ENCODE data around the gene ITGA1.
"Not testable (repeated sequence)": the region's sequence is repeated elsewhere in the genome, so short reads cannot be mapped to it uniquely, and the experiment has no call there.

The ITGA1 gene

GRCh38 chr5:52861368-52861767 is 73.7 kb downstream of the ITGA1 start:
- Histone ChIP-seq H3K4me3 (ENCODE audit: low read depth, low read length) (no peak overlapping the region), H3K4me2 (ENCODE audit: low read length) (no peak overlapping the region), H2AFZ (no peak overlapping the region), H3K79me2 (peaks cover 3% of the 10 kb centered on the region), H3K27me3 (ENCODE audit: control insufficient read depth, insufficient read depth, low read length) (no peaks in the 10 kb centered on the region), H3K9me3 (ENCODE audit: control insufficient read depth, low read length) (no peaks in the 10 kb centered on the region), H3K9ac (no peak overlapping the region), H3K36me3 (ENCODE audit: control insufficient read depth, insufficient read depth, low read length) (no peaks in the 10 kb centered on the region), H3K4me1 (peaks cover 13% of the 10 kb centered on the region), H3K27ac (no peak overlapping the region)
- TF ChIP-seq CTCF (IDR thresholded peaks at IDR 0.05) = no peak

GRCh38 chr5:52863715-52864290 is 76.1 kb downstream of the ITGA1 start:
- Histone ChIP-seq H3K4me1 (peaks cover 11% of the 10 kb centered on the region), H3K9me3 (ENCODE audit: control insufficient read depth, low read length) (no peaks in the 10 kb centered on the region), H3K9ac (no peak overlapping the region), H3K27me3 (ENCODE audit: control insufficient read depth, insufficient read depth, low read length) (no peaks in the 10 kb centered on the region), H3K4me3 (ENCODE audit: low read depth, low read length) (peak overlapping the region; percentile 42), H3K36me3 (ENCODE audit: control insufficient read depth, insufficient read depth, low read length) (no peaks in the 10 kb centered on the region), H3K79me2 (no peaks in the 10 kb centered on the region), H3K4me2 (ENCODE audit: low read length) (peak overlapping the region; percentile 63), H2AFZ (no peak overlapping the region), H3K27ac (peak overlapping the region; percentile 50)
- TF ChIP-seq CTCF (IDR thresholded peaks at IDR 0.05) = no peak

- no peak overlapping the region for H3K9ac ChIP-seq
- no peak overlapping the region for H2AFZ ChIP-seq
- H3K36me3 ChIP-seq (ENCODE audit: control insufficient read depth, insufficient read depth, low read length) = no peaks in the 10 kb centered on the region
- H3K27ac ChIP-seq = peak overlapping the region; percentile 50
- peaks cover 11% of the 10 kb centered on the region for H3K4me1 ChIP-seq
- peak overlapping the region; percentile 63 for H3K4me2 ChIP-seq (ENCODE audit: low read length)
- H3K9me3 ChIP-seq (ENCODE audit: control insufficient read depth, low read length) = no peaks in the 10 kb centered on the region
- no peak for TF ChIP-seq CTCF (IDR thresholded peaks at IDR 0.05)
- H3K79me2 ChIP-seq = peaks cover 4% of the 10 kb centered on the region
- no peaks in the 10 kb centered on the region for H3K27me3 ChIP-seq (ENCODE audit: control insufficient read depth, insufficient read depth, low read length)
- H3K4me3 ChIP-seq (ENCODE audit: low read depth, low read length) = peak overlapping the region; percentile 42
Observed at GRCh38 chr5:52864371-52864770, 76.7 kb downstream of the ITGA1 start.

- Histone ChIP-seq H3K27ac (no peak overlapping the region), H3K36me3 (ENCODE audit: control insufficient read depth, insufficient read depth, low read length) (no peaks in the 10 kb centered on the region), H3K27me3 (ENCODE audit: control insufficient read depth, insufficient read depth, low read length) (no peaks in the 10 kb centered on the region), H3K4me2 (ENCODE audit: low read length) (no peak overlapping the region), H3K79me2 (peaks cover 5% of the 10 kb centered on the region), H3K4me1 (peaks cover 11% of the 10 kb centered on the region), H3K9ac (no peak overlapping the region), H2AFZ (no peak overlapping the region), H3K4me3 (ENCODE audit: low read depth, low read length) (no peak overlapping the region), H3K9me3 (ENCODE audit: control insufficient read depth, low read length) (no peaks in the 10 kb centered on the region)
- TF ChIP-seq CTCF (IDR thresholded peaks at IDR 0.05) = no peak
Observed at GRCh38 chr5:52864884-52865283, 77.2 kb downstream of the ITGA1 start.

GRCh38 chr5:52865991-52866390 is 78.3 kb downstream of the ITGA1 start:
- H3K4me1 ChIP-seq = peaks cover 15% of the 10 kb centered on the region
- H3K9ac ChIP-seq; H3K79me2 ChIP-seq; H3K36me3 ChIP-seq (ENCODE audit: control insufficient read depth, insufficient read depth, low read length); H3K27ac ChIP-seq; H2AFZ ChIP-seq; H3K4me2 ChIP-seq (ENCODE audit: low read length); H3K9me3 ChIP-seq (ENCODE audit: control insufficient read depth, low read length); H3K27me3 ChIP-seq (ENCODE audit: control insufficient read depth, insufficient read depth, low read length); H3K4me3 ChIP-seq (ENCODE audit: low read depth, low read length): not testable (repeated sequence)
